C4-2B (cell line): Measurements from ENCODE around the gene DHRS9.

Experiments used
- H3K27ac ChIP-seq: fragments of 450-650 bp; 2 replicates; pipeline ENCODE4 v1.5.1; 2017
- CTCF ChIP-seq: fragments of 450-650 bp; conservative IDR thresholded peaks from 2 replicates; pipeline ENCODE4 v1.5.1; 2017; ENCODE audit warnings: mild to moderate bottlenecking
- ZFX ChIP-seq: fragments of 450-650 bp; IDR thresholded peaks from 2 replicates; pipeline ENCODE4 v1.6.1; 2017

The DHRS9 gene

GRCh38 chr2:169080250-169081069, 11.1 kb downstream of the DHRS9 start:
- H3K27ac ChIP-seq, result no peak overlapping the region
- TF ChIP-seq ZFX (no peak), CTCF (no peak)

- no peak overlapping the region for H3K27ac ChIP-seq
- TF ChIP-seq ZFX (no peak), CTCF (no peak)
Measured at GRCh38 chr2:169081551-169081950, 12.2 kb downstream of the DHRS9 start.

- H3K27ac ChIP-seq, result no peak overlapping the region
- TF ChIP-seq CTCF (no peak), ZFX (no peak)
Measured at GRCh38 chr2:169082995-169083394, 13.6 kb downstream of the DHRS9 start.

GRCh38 chr2:169086893-169087467, 17.6 kb downstream of the DHRS9 start:
- no peak for TF ChIP-seq CTCF
- no peak for TF ChIP-seq ZFX
- peak overlapping the region; percentile 80 for H3K27ac ChIP-seq

GRCh38 chr2:169087757-169088379, 18.5 kb downstream of the DHRS9 start:
- H3K27ac ChIP-seq, result peak overlapping the region; percentile 80
- TF ChIP-seq ZFX (no peak), CTCF (no peak)

GRCh38 chr2:169089182-169089581, 19.8 kb downstream of the DHRS9 start:
- no peak overlapping the region for H3K27ac ChIP-seq
- TF ChIP-seq CTCF, result no peak
- no peak for TF ChIP-seq ZFX

GRCh38 chr2:169090133-169090820, 20.9 kb downstream of the DHRS9 start:
- no peak for TF ChIP-seq ZFX
- TF ChIP-seq CTCF, result no peak
- H3K27ac ChIP-seq, result no peak overlapping the region
